KMS-11 (cell line): ENCODE measurements around the gene FOXO1.

Source experiments
- H2AFZ ChIP-seq: fragments of 200-600 bp; sonication (generic); 2 replicates; pipeline ENCODE4 v1.6.1; 2016; ENCODE audit warnings: antibody characterized with exemption, mixed run types, low read depth
- H3K27ac ChIP-seq: fragments of 200-600 bp; sonication (generic); 2 replicates; pipeline ENCODE4 v1.6.1; 2016; ENCODE audit warnings: mild to moderate bottlenecking, mixed run types
- H3K27me3 ChIP-seq: fragments of 200-600 bp; sonication (generic); 2 replicates; pipeline ENCODE4 v1.6.1; 2017; ENCODE audit warnings: mild to moderate bottlenecking, low read depth, mixed run types, moderate library complexity; ENCODE audit not compliant: insufficient read depth
- H3K36me3 ChIP-seq: fragments of 200-600 bp; sonication (generic); 2 replicates; pipeline ENCODE4 v1.6.1; 2017; ENCODE audit warnings: mild to moderate bottlenecking, mixed run types; ENCODE audit not compliant: insufficient read depth
- H3K4me1 ChIP-seq: fragments of 200-600 bp; sonication (generic); 2 replicates; pipeline ENCODE4 v1.6.1; 2016; ENCODE audit warnings: mild to moderate bottlenecking, low read depth, mixed run types; ENCODE audit not compliant: poor library complexity, severe bottlenecking
- H3K4me2 ChIP-seq: fragments of 200-600 bp; sonication (generic); 2 replicates; pipeline ENCODE4 v1.7.0; 2016; ENCODE audit warnings: mild to moderate bottlenecking, mixed run types
- H3K4me3 ChIP-seq: fragments of 200-600 bp; sonication (generic); IDR thresholded peaks from 2 replicates; pipeline ENCODE4 v1.6.1; 2017; ENCODE audit warnings: low read depth, low read length, mixed read lengths; ENCODE audit not compliant: insufficient read depth
- H3K79me2 ChIP-seq: fragments of 200-600 bp; sonication (generic); 2 replicates; pipeline ENCODE4 v1.6.1; 2016; ENCODE audit warnings: low read depth, mixed run types; ENCODE audit not compliant: insufficient read depth
- H3K9ac ChIP-seq: fragments of 200-600 bp; sonication (generic); 2 replicates; pipeline ENCODE4 v1.6.1; 2016; ENCODE audit warnings: mild to moderate bottlenecking, mixed run types
- H4K20me1 ChIP-seq: fragments of 200-600 bp; sonication (generic); 2 replicates; pipeline ENCODE4 v1.6.1; 2016; ENCODE audit warnings: mild to moderate bottlenecking, mixed run types; ENCODE audit not compliant: insufficient read depth
- CTCF ChIP-seq: fragments of 200-600 bp; sonication (generic); conservative IDR thresholded peaks from 2 replicates; pipeline ENCODE4 v1.6.1; 2017; ENCODE audit warnings: low read depth, mild to moderate bottlenecking, antibody characterized with exemption, low read length, moderate library complexity, mixed read lengths

The FOXO1 gene

GRCh38 chr13:40583738-40584137, 82.7 kb downstream of the FOXO1 start:
- Histone ChIP-seq H3K4me3 (no peak overlapping the region), H3K36me3 (no peaks in the 10 kb centered on the region), H3K4me1 (peaks cover 16% of the 10 kb centered on the region), H3K27ac (no peak overlapping the region), H3K4me2 (no peak overlapping the region), H4K20me1 (no peaks in the 10 kb centered on the region), H2AFZ (no peak overlapping the region), H3K79me2 (peaks cover 38% of the 10 kb centered on the region), H3K27me3 (no peaks in the 10 kb centered on the region), H3K9ac (no peak overlapping the region)
- no peak for TF ChIP-seq CTCF

GRCh38 chr13:40582531-40582930, 83.9 kb downstream of the FOXO1 start:
- Histone ChIP-seq H3K36me3 (no peaks in the 10 kb centered on the region), H3K27ac (no peak overlapping the region)

GRCh38 chr13:40581277-40581579, 85.2 kb downstream of the FOXO1 start:
- no peak for TF ChIP-seq CTCF
- Histone ChIP-seq H3K27ac (no peak overlapping the region), H3K4me1 (no peaks in the 10 kb centered on the region), H3K9ac (no peak overlapping the region), H3K4me3 (no peak overlapping the region), H3K4me2 (no peak overlapping the region), H3K36me3 (no peaks in the 10 kb centered on the region), H3K79me2 (peaks cover 28% of the 10 kb centered on the region), H4K20me1 (no peaks in the 10 kb centered on the region), H3K27me3 (no peaks in the 10 kb centered on the region), H2AFZ (no peak overlapping the region)

More at GRCh38 chr13:40582531-40582930, 83.9 kb downstream of the FOXO1 start:
- H2AFZ ChIP-seq = no peak overlapping the region
- peaks cover 6% of the 10 kb centered on the region for H3K4me1 ChIP-seq
- no peak for TF ChIP-seq CTCF
- no peak overlapping the region for H3K4me3 ChIP-seq
- H3K9ac ChIP-seq = no peak overlapping the region
- peaks cover 32% of the 10 kb centered on the region for H3K79me2 ChIP-seq
- H3K27me3 ChIP-seq = no peaks in the 10 kb centered on the region
- no peak overlapping the region for H3K4me2 ChIP-seq
- no peaks in the 10 kb centered on the region for H4K20me1 ChIP-seq

- no peaks in the 10 kb centered on the region for H3K4me1 ChIP-seq
- no peak for TF ChIP-seq CTCF
- H3K27me3 ChIP-seq = no peaks in the 10 kb centered on the region
- no peak overlapping the region for H3K27ac ChIP-seq
- no peak overlapping the region for H3K9ac ChIP-seq
- no peak overlapping the region for H2AFZ ChIP-seq
- peaks cover 28% of the 10 kb centered on the region for H3K79me2 ChIP-seq
- H3K36me3 ChIP-seq = no peaks in the 10 kb centered on the region
- no peaks in the 10 kb centered on the region for H4K20me1 ChIP-seq
- no peak overlapping the region for H3K4me2 ChIP-seq
- no peak overlapping the region for H3K4me3 ChIP-seq
Measured at GRCh38 chr13:40580566-40581276, 85.7 kb downstream of the FOXO1 start.
